Measurements from ENCODE around the gene DKK2. TPM values are rescaled to one million over a fixed set of nuclear protein-coding genes. Genes with fewer than 3 reads are reported as not detected.

The DKK2 gene
- total and polyA plus RNA-seq, 2 of the 13 experiments (the other 11 are each of a cell fraction or from before 2014, with no cell fraction given), result not detected

- intact Hi-C loops (cut with micrococcal nuclease; ENCODE audit: unreplicated experiment), result no loop called here
- no peaks in the 10 kb centered on the region for H3K27me3 ChIP-seq (ENCODE audit: control insufficient read depth in 1 of 2, insufficient read depth in 2 of 2, low read length in 2 of 2)
- no peaks in the 10 kb centered on the region for H4K20me1 ChIP-seq (ENCODE audit: insufficient read depth, low read length)
- DNase-seq (ENCODE audit: low spot score) (no peak), ATAC-seq (no peak), FAIRE-seq (no peak)
- H3K9ac ChIP-seq (ENCODE audit: insufficient read depth, low read depth, low read length), result no peak overlapping the region
- CTCF ChIA-PET (ENCODE audit: low intra/inter-chr PET ratio, low total read pairs), result no interaction called here
- no peak overlapping the region for H3K27ac ChIP-seq (ENCODE audit: extremely low read length, insufficient read depth, low read length)
- no peak for TF ChIP-seq KDM6A (CRISPR knock-in tag; IDR thresholded peaks at IDR 0.05; ENCODE audit: low read depth)
- TF ChIP-seq ZKSCAN1 (IDR thresholded peaks at IDR 0.05; ENCODE audit: low read length), result no peak
- no peak for TF ChIP-seq MATR3 (CRISPR knock-in tag; IDR thresholded peaks at IDR 0.05)
- no peak for TF ChIP-seq CENPBD1 (CRISPR knock-in tag; IDR thresholded peaks at IDR 0.05; ENCODE audit: borderline replicate concordance, low read depth)
- no peak for TF ChIP-seq EEA1 (CRISPR knock-in tag; IDR thresholded peaks at IDR 0.05; ENCODE audit: borderline replicate concordance)
- TF ChIP-seq SPEN (CRISPR knock-in tag; IDR thresholded peaks at IDR 0.05; ENCODE audit: low read depth), result no peak
- TF ChIP-seq FOXM1 (CRISPR knock-in tag; IDR thresholded peaks at IDR 0.05), result no peak
- TF ChIP-seq REL (CRISPR knock-in tag; conservative IDR thresholded peaks at IDR 0.05), result no peak
- TF ChIP-seq ZNF776 (CRISPR knock-in tag; IDR thresholded peaks at IDR 0.05), result no peak
- TF ChIP-seq JUN (CRISPR knock-in tag; IDR thresholded peaks at IDR 0.05), result no peak
- TF ChIP-seq ZNF597 (CRISPR knock-in tag; IDR thresholded peaks at IDR 0.05), result no peak
- TF ChIP-seq SMAD3 (CRISPR knock-in tag; IDR thresholded peaks at IDR 0.05), result no peak
- peaks cover 25% of the 10 kb centered on the region for H3K9me3 ChIP-seq (ENCODE audit: low read length)
- H3K4me2 ChIP-seq (ENCODE audit: low read depth, low read length), result no peak overlapping the region
- no peaks in the 10 kb centered on the region for H3K36me3 ChIP-seq (replicated peaks in 1 of 2; ENCODE audit: control insufficient read depth in 1 of 2, insufficient read depth in 2 of 2, low read length in 2 of 2)
- BruUV-seq (replicated peaks), result no TSS peak
- in situ Hi-C loops (cut with HindIII; ENCODE audit: extremely low pct_ligation_motif_present, low pct_unique_long_range_greater_than_20kb), result no loop called here
- POLR2A ChIA-PET, result no interaction called here
- no peaks in the 10 kb centered on the region for H3K79me2 ChIP-seq (ENCODE audit: insufficient read depth, low read length)
- 2% methylated on average over 1 of the region's 1 CpG for WGBS (ENCODE audit: low lambda C conversion rate)
- H3K4me1 ChIP-seq (ENCODE audit: insufficient read depth, low read length), result no peaks in the 10 kb centered on the region
- H2AFZ ChIP-seq (ENCODE audit: low read length), result no peak overlapping the region
- H3K4me3 ChIP-seq (replicated peaks in 1 of 3; ENCODE audit: insufficient read depth in 1 of 3, low read depth in 2 of 3, low read length in 3 of 3), result no peak overlapping the region
Measured at GRCh38 chr4:107046261-107046660, 10.1 kb upstream of the DKK2 start.
